KMS-11 (cell line): ENCODE measurements around the gene RGS4.

Experiments used
- H2AFZ ChIP-seq: fragments of 200-600 bp; sonication (generic); 2 replicates; pipeline ENCODE4 v1.6.1; 2016; ENCODE audit warnings: antibody characterized with exemption, mixed run types, low read depth
- H3K27ac ChIP-seq: fragments of 200-600 bp; sonication (generic); 2 replicates; pipeline ENCODE4 v1.6.1; 2016; ENCODE audit warnings: mild to moderate bottlenecking, mixed run types
- H3K27me3 ChIP-seq: fragments of 200-600 bp; sonication (generic); 2 replicates; pipeline ENCODE4 v1.6.1; 2017; ENCODE audit warnings: mild to moderate bottlenecking, low read depth, mixed run types, moderate library complexity; ENCODE audit not compliant: insufficient read depth
- H3K36me3 ChIP-seq: fragments of 200-600 bp; sonication (generic); 2 replicates; pipeline ENCODE4 v1.6.1; 2017; ENCODE audit warnings: mild to moderate bottlenecking, mixed run types; ENCODE audit not compliant: insufficient read depth
- H3K4me1 ChIP-seq: fragments of 200-600 bp; sonication (generic); 2 replicates; pipeline ENCODE4 v1.6.1; 2016; ENCODE audit warnings: mild to moderate bottlenecking, low read depth, mixed run types; ENCODE audit not compliant: poor library complexity, severe bottlenecking
- H3K4me2 ChIP-seq: fragments of 200-600 bp; sonication (generic); 2 replicates; pipeline ENCODE4 v1.7.0; 2016; ENCODE audit warnings: mild to moderate bottlenecking, mixed run types
- H3K4me3 ChIP-seq: fragments of 200-600 bp; sonication (generic); IDR thresholded peaks from 2 replicates; pipeline ENCODE4 v1.6.1; 2017; ENCODE audit warnings: low read depth, low read length, mixed read lengths; ENCODE audit not compliant: insufficient read depth
- H3K79me2 ChIP-seq: fragments of 200-600 bp; sonication (generic); 2 replicates; pipeline ENCODE4 v1.6.1; 2016; ENCODE audit warnings: low read depth, mixed run types; ENCODE audit not compliant: insufficient read depth
- H3K9ac ChIP-seq: fragments of 200-600 bp; sonication (generic); 2 replicates; pipeline ENCODE4 v1.6.1; 2016; ENCODE audit warnings: mild to moderate bottlenecking, mixed run types
- H4K20me1 ChIP-seq: fragments of 200-600 bp; sonication (generic); 2 replicates; pipeline ENCODE4 v1.6.1; 2016; ENCODE audit warnings: mild to moderate bottlenecking, mixed run types; ENCODE audit not compliant: insufficient read depth
- TF ChIP-seq, protein P1 (sequence below): fragments of 200-600 bp; sonication (generic); conservative IDR thresholded peaks from 2 replicates; pipeline ENCODE4 v1.6.1; 2017; ENCODE audit warnings: low read depth, mild to moderate bottlenecking, antibody characterized with exemption, low read length, moderate library complexity, mixed read lengths

Gene RGS4

GRCh38 chr1:163050496-163050895, 18.7 kb upstream of the RGS4 start:
- Histone ChIP-seq H3K79me2 (no peaks in the 10 kb centered on the region), H4K20me1 (no peaks in the 10 kb centered on the region), H2AFZ (no peak overlapping the region), H3K4me3 (no peak overlapping the region), H3K27ac (no peak overlapping the region), H3K27me3 (no peaks in the 10 kb centered on the region), H3K4me2 (no peak overlapping the region), H3K36me3 (no peaks in the 10 kb centered on the region), H3K9ac (no peak overlapping the region), H3K4me1 (no peaks in the 10 kb centered on the region)
- TF ChIP-seq, protein P1, sequence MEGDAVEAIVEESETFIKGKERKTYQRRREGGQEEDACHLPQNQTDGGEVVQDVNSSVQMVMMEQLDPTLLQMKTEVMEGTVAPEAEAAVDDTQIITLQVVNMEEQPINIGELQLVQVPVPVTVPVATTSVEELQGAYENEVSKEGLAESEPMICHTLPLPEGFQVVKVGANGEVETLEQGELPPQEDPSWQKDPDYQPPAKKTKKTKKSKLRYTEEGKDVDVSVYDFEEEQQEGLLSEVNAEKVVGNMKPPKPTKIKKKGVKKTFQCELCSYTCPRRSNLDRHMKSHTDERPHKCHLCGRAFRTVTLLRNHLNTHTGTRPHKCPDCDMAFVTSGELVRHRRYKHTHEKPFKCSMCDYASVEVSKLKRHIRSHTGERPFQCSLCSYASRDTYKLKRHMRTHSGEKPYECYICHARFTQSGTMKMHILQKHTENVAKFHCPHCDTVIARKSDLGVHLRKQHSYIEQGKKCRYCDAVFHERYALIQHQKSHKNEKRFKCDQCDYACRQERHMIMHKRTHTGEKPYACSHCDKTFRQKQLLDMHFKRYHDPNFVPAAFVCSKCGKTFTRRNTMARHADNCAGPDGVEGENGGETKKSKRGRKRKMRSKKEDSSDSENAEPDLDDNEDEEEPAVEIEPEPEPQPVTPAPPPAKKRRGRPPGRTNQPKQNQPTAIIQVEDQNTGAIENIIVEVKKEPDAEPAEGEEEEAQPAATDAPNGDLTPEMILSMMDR: no peak

DNA sequence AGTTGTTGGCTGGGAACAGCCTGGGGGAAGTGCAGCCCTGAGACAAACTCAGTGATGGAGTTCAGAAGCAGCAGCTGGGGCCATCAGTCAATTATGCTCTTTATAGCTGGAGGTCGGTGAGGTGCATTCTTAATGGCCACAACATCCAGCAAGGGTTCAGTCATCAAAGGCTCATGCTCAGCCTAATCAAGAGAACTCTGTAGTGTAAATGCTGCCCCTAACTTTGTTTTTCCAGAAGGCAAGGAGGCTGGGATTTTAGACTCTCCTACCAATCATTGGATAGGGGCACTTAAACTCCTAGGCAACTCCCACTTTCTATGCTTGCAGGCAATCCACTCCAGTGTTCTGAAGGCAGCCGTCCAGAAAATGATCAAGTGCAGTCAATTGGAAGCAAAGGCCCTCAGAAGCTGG, 15.0 kb upstream of the RGS4 start:
- Histone ChIP-seq H3K79me2 (no peaks in the 10 kb centered on the region), H3K4me3 (no peak overlapping the region), H3K27me3 (no peaks in the 10 kb centered on the region), H3K36me3 (no peaks in the 10 kb centered on the region), H3K4me1 (no peaks in the 10 kb centered on the region), H2AFZ (no peak overlapping the region), H3K4me2 (no peak overlapping the region), H4K20me1 (no peaks in the 10 kb centered on the region), H3K27ac (no peak overlapping the region), H3K9ac (no peak overlapping the region)
- TF ChIP-seq, protein P1: no peak

- no peaks in the 10 kb centered on the region for H4K20me1 ChIP-seq
- no peaks in the 10 kb centered on the region for H3K4me1 ChIP-seq
- no peaks in the 10 kb centered on the region for H3K27me3 ChIP-seq
- TF ChIP-seq, protein P1: no peak
- H2AFZ ChIP-seq: no peak overlapping the region
- H3K4me3 ChIP-seq: no peak overlapping the region
- H3K4me2 ChIP-seq: no peak overlapping the region
- H3K27ac ChIP-seq: no peak overlapping the region
- H3K9ac ChIP-seq: no peak overlapping the region
- no peaks in the 10 kb centered on the region for H3K36me3 ChIP-seq
- H3K79me2 ChIP-seq: no peaks in the 10 kb centered on the region
Measured at GRCh38 chr1:163055005-163055404, 14.2 kb upstream of the RGS4 start.

- H3K36me3 ChIP-seq: no peaks in the 10 kb centered on the region
- no peaks in the 10 kb centered on the region for H3K79me2 ChIP-seq
- no peak overlapping the region for H3K27ac ChIP-seq
- no peak overlapping the region for H3K9ac ChIP-seq
- H3K4me1 ChIP-seq: no peaks in the 10 kb centered on the region
- no peak overlapping the region for H3K4me2 ChIP-seq
- no peaks in the 10 kb centered on the region for H4K20me1 ChIP-seq
- TF ChIP-seq, protein P1: no peak
- no peak overlapping the region for H3K4me3 ChIP-seq
- no peak overlapping the region for H2AFZ ChIP-seq
- H3K27me3 ChIP-seq: no peaks in the 10 kb centered on the region
Measured at GRCh38 chr1:163055531-163055930, 13.6 kb upstream of the RGS4 start.

GRCh38 chr1:163056831-163057230, 12.3 kb upstream of the RGS4 start:
- no peak overlapping the region for H3K4me2 ChIP-seq
- TF ChIP-seq, protein P1: no peak
- no peaks in the 10 kb centered on the region for H3K4me1 ChIP-seq
- no peak overlapping the region for H2AFZ ChIP-seq
- no peaks in the 10 kb centered on the region for H4K20me1 ChIP-seq
- H3K9ac ChIP-seq: no peak overlapping the region
- no peaks in the 10 kb centered on the region for H3K27me3 ChIP-seq
- H3K36me3 ChIP-seq: no peaks in the 10 kb centered on the region
- no peaks in the 10 kb centered on the region for H3K79me2 ChIP-seq
- no peak overlapping the region for H3K4me3 ChIP-seq
- H3K27ac ChIP-seq: no peak overlapping the region
